Aorta (tissue), 5 donors: ENCODE measurements around the gene ANKRD42. TPM values are rescaled to one million over a fixed set of nuclear protein-coding genes. Genes with fewer than 3 reads are reported as not detected.

Source experiments
- ATAC-seq: fragments of 200-7000 bp; cut with Tn5 transposase; one replicate; pipeline ENCODE4 v1.9.1; 2022; ENCODE audit warnings: moderate library complexity; ENCODE audit not compliant: low FRiP score
- DNase-seq, 2 donors: peaks; one replicate each; pipeline ENCODE4 v3.0.0-alpha.2; 2020
- H3K27ac ChIP-seq, 2 donors: one replicate each; pipeline ENCODE4 v1.5.1; 2013; ENCODE audit warnings: low read length in 2 of 2, mild to moderate bottlenecking in 2 of 2, moderate library complexity in 2 of 2, control low read depth in 1 of 2, inconsistent platforms in 1 of 2, low read depth in 1 of 2
- H3K27me3 ChIP-seq, 2 donors: one replicate each; pipeline ENCODE4 v1.6.1; 2013; ENCODE audit warnings: control low read depth in 1 of 2, low read length in 1 of 2, mild to moderate bottlenecking in 1 of 2, moderate library complexity in 1 of 2; ENCODE audit not compliant: insufficient read depth in 2 of 2, control insufficient read depth in 1 of 2
- H3K36me3 ChIP-seq, 2 donors: one replicate each; pipeline ENCODE4 v1.6.1; 2013; ENCODE audit warnings: control low read depth in 1 of 2, low read length in 1 of 2, mild to moderate bottlenecking in 1 of 2; ENCODE audit not compliant: insufficient read depth in 2 of 2, control insufficient read depth in 1 of 2
- H3K4me1 ChIP-seq, 2 donors: one replicate each; pipeline ENCODE4 v1.6.1; 2013; ENCODE audit warnings: low read length in 2 of 2, control low read depth in 1 of 2, mild to moderate bottlenecking in 1 of 2, moderate library complexity in 1 of 2; ENCODE audit not compliant: insufficient read depth in 2 of 2, control insufficient read depth in 1 of 2
- H3K4me3 ChIP-seq, 2 donors: one replicate each; pipeline ENCODE4 v1.5.1; 2013; ENCODE audit warnings: low read length in 2 of 2, control low read depth in 1 of 2, mild to moderate bottlenecking in 1 of 2
- H3K9me3 ChIP-seq: one replicate; pipeline ENCODE4 v1.6.1; 2013; ENCODE audit warnings: mild to moderate bottlenecking, low read length; ENCODE audit not compliant: control insufficient read depth
- WGBS, 2 donors: extraction: QIAGEN DNeasy Blood & Tissue Kit; methylation state at CpG; one replicate each; pipeline ENCODE4 v1.1.7; 2013; 5-methylcytosine and 5-hydroxymethylcytosine counted together
- intact Hi-C, 2 donors: fragments of 100-400 bp; cut with DNase I; formaldehyde crosslinking; loops; one replicate each; pipeline versions ENCODE4 v1.14.2 to v1.15.0; 2022
- long read RNA-seq, 2 donors: library from polyadenylated mRNA; unstranded; transcript quantifications; one replicate each; pipeline ENCODE4 v2.0.0, GENCODE V29; 2020 to 2021
- polyA plus RNA-seq, 2 donors: library from polyadenylated mRNA; stranded (reverse); fragments of 200-250 nt; gene quantifications; one replicate each; pipeline ENCODE4 v1.2.3, GENCODE V29; 2013
- total RNA-seq, 2 donors: library from RNA; stranded (reverse); fragmentation: NEBNext Ultra II Directional; extraction: Animal tissue kit (Norgen Biotek cat#: 25700); gene quantifications; one replicate each; pipeline ENCODE4 v1.2.1, GENCODE V29; 2021
- donor health status: healthy with polysubstance abuse.
- donor health status: Bipolar disorder and iron deficiency.
- donor health status: DM: no; HTN: no; CAD: no.
- donor health status: DM: no; HTN: no; CAD: no.
- donor health status: DM: yes; HTN: yes; CAD: no.

ANKRD42 gene
- total RNA-seq = 10 to 100 TPM; 12.9 to 14.7 TPM
- 1 to 10 TPM; 3.8 to 8.6 TPM for polyA plus RNA-seq
- long read RNA-seq, donor 1, full-length matches to known transcripts = 3 of 22 reads
- long read RNA-seq, donor 1, partial matches to known transcripts = 4 of 22 reads
- long read RNA-seq, donor 1, other reads (novel, unspliced or antisense) = 15 of 22 reads
- long read RNA-seq, donor 2, full-length matches to known transcripts = 4 of 12 reads
- long read RNA-seq, donor 2, partial matches to known transcripts = 3 of 12 reads
- long read RNA-seq, donor 2, other reads (novel, unspliced or antisense) = 5 of 12 reads

- no peaks in the 10 kb centered on the region for H3K9me3 ChIP-seq
- peaks cover 1 to 2% of the 10 kb centered on the region in 2 donors for H3K36me3 ChIP-seq
- H3K4me1 ChIP-seq = peaks cover 6 to 19% of the 10 kb centered on the region in 2 donors
- peak within 1 kb of the TSS; percentile 97 to 98 for H3K4me3 ChIP-seq
- intact Hi-C loops = loop anchor here (2.0 to 10.0 kb wide), 5 partner anchors 37 to 291 kb away; partner anchors contain the start of genes CCDC90B (in 2 of the 2), DDIAS (in 2 of the 2), PRCP (in 2 of the 2) and PCF11 (in 1 of the 2)
- no peaks in the 10 kb centered on the region for H3K27me3 ChIP-seq
- ATAC-seq (peak; percentile 97), DNase-seq (peak; percentile 96 to 97)
- peak within 1 kb of the TSS; percentile 15 to 95 for H3K27ac ChIP-seq
- WGBS, 2 donors = 0% methylated on average over 67 of the region's 67 CpGs
Observed at GRCh38 chr11:83193315-83194280, at the start of gene ANKRD42. Gene ANKRD42 (plus strand): TSS chr11:83193712. CDS start chr11:83194671, 959 bp downstream.

- DNase-seq = no peak
- WGBS, 2 donors = 88 to 89% methylated on average over 4 of the region's 4 CpGs
Observed at GRCh38 chr11:83147895-83148294, 45.6 kb upstream of the ANKRD42 start.

DNA sequence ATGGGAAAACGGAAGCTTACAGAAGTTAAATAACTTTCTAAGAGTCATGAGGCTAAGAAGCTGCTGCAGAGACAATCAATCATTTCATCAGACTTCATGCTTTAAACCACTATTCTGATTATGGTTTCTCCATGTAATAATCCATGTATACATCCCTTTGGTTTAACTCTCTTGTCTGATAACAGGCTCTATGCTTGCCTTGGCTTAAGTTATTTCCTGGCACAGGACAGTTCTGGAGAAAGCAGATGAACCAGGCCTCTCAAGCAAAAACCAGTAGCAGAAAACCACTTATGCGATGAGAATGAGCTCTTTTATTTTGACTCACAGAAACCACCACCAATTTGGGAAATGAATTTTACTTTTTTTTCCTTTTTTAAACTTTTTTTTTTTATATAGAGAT is 43.1 kb upstream of the ANKRD42 start:
- ATAC-seq (no peak), DNase-seq (no peak)
- no peak overlapping the region for H3K4me3 ChIP-seq
- H3K27ac ChIP-seq = no peak overlapping the region
- H3K4me1 ChIP-seq = no peaks in the 10 kb centered on the region
- no peaks in the 10 kb centered on the region for H3K36me3 ChIP-seq
- intact Hi-C loops = no loop called here
- WGBS, 2 donors = 89 to 91% methylated on average over 2 of the region's 2 CpGs
- H3K9me3 ChIP-seq = no peaks in the 10 kb centered on the region
- H3K27me3 ChIP-seq = no peaks in the 10 kb centered on the region

More at GRCh38 chr11:83147895-83148294, 45.6 kb upstream of the ANKRD42 start:
- H3K4me3 ChIP-seq = no peak overlapping the region
- intact Hi-C loops = no loop called here
- no peaks in the 10 kb centered on the region for H3K9me3 ChIP-seq
- no peaks in the 10 kb centered on the region for H3K36me3 ChIP-seq
- H3K27ac ChIP-seq = no peak overlapping the region
- peaks cover 0 to 1% of the 10 kb centered on the region in 2 donors for H3K4me1 ChIP-seq
- H3K27me3 ChIP-seq = no peaks in the 10 kb centered on the region
- ATAC-seq = no peak

DNA sequence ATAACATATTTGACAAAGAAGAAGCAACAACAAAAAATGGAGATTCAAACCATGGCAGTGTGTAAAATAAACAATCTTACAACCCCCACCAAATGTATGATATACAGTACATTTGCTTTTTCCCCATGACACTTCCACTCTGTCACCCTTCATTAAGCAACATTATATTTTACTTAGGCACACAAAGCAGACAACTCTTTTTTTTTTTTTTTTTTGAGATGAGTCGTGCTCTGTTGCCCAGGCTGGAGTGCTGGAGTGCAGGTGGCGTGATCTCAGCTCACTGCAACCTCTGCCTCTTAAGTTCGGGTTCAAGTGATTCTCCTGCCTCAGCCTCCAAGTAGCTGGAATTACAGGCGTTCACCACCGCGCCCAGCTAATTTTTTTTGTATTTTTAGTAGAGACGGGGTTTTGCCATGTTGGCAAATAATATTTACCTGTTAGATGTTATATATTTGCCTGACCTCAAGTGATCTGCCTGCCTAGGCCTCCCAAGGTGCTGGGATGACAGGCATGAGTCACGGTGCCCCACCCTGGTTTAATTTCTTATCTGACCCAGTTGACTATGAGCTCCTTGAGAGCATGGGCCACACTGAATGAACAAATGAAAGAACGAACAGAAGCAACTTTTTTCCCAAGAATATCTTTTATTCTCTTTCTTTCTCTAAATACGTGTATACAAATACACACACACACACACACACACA is 42.1 kb upstream of the ANKRD42 start:
- WGBS, 2 donors = 88 to 90% methylated on average over 10 of the region's 10 CpGs
- no peaks in the 10 kb centered on the region for H3K27me3 ChIP-seq
- no peaks in the 10 kb centered on the region for H3K9me3 ChIP-seq
- no peak overlapping the region for H3K27ac ChIP-seq
- intact Hi-C loops = no loop called here
- no peaks in the 10 kb centered on the region for H3K4me1 ChIP-seq
- ATAC-seq (no peak), DNase-seq (no peak)
- H3K36me3 ChIP-seq = no peaks in the 10 kb centered on the region
- H3K4me3 ChIP-seq = no peak overlapping the region

- 92 to 95% methylated on average over 2 of the region's 2 CpGs for WGBS, 2 donors
- H3K27ac ChIP-seq = no peak overlapping the region
- H3K4me1 ChIP-seq = no peaks in the 10 kb centered on the region
- no peak overlapping the region for H3K4me3 ChIP-seq
- intact Hi-C loops = no loop called here
- no peaks in the 10 kb centered on the region for H3K27me3 ChIP-seq
- DNase-seq (no peak), ATAC-seq (no peak)
- no peaks in the 10 kb centered on the region for H3K9me3 ChIP-seq
- H3K36me3 ChIP-seq = no peaks in the 10 kb centered on the region
Observed at GRCh38 chr11:83152264-83152663, 41.2 kb upstream of the ANKRD42 start.

GRCh38 chr11:83153764-83154163 is 39.7 kb upstream of the ANKRD42 start:
- intact Hi-C loops = no loop called here
- WGBS, 2 donors = 92 to 95% methylated on average over 6 of the region's 6 CpGs
- no peak overlapping the region for H3K4me3 ChIP-seq
- ATAC-seq (no peak), DNase-seq (no peak)
- H3K36me3 ChIP-seq = no peaks in the 10 kb centered on the region
- H3K27ac ChIP-seq = no peak overlapping the region
- no peaks in the 10 kb centered on the region for H3K9me3 ChIP-seq
- no peaks in the 10 kb centered on the region for H3K4me1 ChIP-seq
- no peaks in the 10 kb centered on the region for H3K27me3 ChIP-seq

DNA sequence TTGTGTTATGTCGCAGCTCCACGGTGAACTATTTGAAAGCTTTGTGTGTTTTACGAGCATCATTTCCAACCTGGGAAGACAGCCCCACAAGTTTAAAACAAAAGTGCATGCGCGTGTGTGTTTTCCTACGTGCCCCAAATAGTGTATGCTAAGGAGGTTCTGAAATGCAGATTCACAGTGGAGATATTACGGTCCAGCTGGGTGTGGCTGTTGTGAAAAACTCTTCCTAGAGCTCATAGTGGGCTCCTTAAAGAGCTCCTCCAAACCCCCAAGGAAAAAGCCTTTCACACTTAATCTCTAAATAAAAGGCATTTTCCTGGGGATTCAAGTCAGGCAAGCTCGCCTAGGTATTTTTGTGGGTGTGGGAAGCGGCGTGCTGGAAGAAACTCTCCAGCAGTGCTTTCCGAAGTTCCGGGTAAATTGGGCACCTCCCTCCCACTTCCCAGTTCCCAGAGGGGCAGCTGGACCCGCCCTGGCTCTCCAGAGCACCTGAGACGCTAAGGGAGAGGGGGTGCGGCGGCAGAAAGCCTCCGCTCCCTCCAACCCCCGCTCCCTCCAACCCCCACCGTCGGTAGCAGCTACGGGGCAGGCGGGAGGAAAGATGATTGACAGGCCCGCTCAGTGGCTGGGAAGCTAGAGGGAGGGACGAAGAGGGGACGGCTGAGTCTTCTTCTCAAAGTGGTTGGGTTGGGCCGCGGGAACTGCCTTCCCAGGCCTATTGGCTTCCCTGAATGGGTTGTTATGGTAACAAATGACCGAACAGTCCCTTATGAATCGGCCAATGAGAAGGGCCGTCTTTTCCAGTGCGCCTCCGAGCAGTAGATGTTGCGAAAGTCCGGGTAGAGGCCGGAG is 37.1 kb upstream of the ANKRD42 start:
- Histone ChIP-seq H3K9me3 (no peaks in the 10 kb centered on the region), H3K4me1 (no peaks in the 10 kb centered on the region)
- intact Hi-C loops = loop anchor here (2.0 to 5.0 kb wide), 5 partner anchors 36 to 256 kb away; partner anchors contain the start of genes RAB30 (in 2 of the 2), ANKRD42 (in 1 of the 2), DDIAS (in 1 of the 2) and PRCP (in 1 of the 2)

More for the DNA sequence above, 37.1 kb upstream of the ANKRD42 start:
- peak overlapping the region; percentile 30 to 83 for H3K27ac ChIP-seq
- H3K27me3 ChIP-seq = no peaks in the 10 kb centered on the region
- peak; percentile 99 for DNase-seq
- ATAC-seq = peak; percentile 97
- 1% methylated on average over 34 to 35 of the region's 35 CpGs for WGBS, 2 donors
- H3K36me3 ChIP-seq = no peaks in the 10 kb centered on the region
- peak overlapping the region; percentile 82 to 97 for H3K4me3 ChIP-seq
